ENCODE results near the gene FOLR2.

DNA sequence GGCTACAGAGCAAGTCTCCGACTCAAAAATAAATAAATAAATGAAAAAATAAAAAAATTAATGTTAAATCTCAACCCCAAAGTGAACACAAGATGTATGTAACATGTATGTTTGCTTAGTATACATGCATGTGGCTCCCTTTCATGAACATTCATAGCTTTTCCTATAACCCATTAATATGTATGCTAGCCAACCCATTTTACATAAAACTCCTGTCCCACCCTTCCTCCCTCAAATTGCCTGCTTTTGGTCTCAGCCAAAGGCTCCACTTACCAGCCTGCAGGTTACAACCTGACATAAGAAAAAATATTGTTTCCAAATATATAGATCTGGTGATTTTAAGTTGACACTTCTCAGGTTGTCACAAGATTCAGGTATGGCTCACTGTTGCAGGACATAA lies 28.3 kb upstream of the FOLR2 start:
- TF ChIP-seq POLR2AphosphoS5 (IDR thresholded peaks at IDR 0.05) (no peak), POLR2A (IDR thresholded peaks at IDR 0.05) (no peak)
- TF ChIP-seq, protein P1, sequence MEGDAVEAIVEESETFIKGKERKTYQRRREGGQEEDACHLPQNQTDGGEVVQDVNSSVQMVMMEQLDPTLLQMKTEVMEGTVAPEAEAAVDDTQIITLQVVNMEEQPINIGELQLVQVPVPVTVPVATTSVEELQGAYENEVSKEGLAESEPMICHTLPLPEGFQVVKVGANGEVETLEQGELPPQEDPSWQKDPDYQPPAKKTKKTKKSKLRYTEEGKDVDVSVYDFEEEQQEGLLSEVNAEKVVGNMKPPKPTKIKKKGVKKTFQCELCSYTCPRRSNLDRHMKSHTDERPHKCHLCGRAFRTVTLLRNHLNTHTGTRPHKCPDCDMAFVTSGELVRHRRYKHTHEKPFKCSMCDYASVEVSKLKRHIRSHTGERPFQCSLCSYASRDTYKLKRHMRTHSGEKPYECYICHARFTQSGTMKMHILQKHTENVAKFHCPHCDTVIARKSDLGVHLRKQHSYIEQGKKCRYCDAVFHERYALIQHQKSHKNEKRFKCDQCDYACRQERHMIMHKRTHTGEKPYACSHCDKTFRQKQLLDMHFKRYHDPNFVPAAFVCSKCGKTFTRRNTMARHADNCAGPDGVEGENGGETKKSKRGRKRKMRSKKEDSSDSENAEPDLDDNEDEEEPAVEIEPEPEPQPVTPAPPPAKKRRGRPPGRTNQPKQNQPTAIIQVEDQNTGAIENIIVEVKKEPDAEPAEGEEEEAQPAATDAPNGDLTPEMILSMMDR (IDR thresholded peaks at IDR 0.05), result no peak
